Stimulated activated CD4-positive, alpha-beta T cell treated with anti-CD3 and anti-CD28 coated beads, Interleukin-15, amount 100 ng/mL, for 1 hour (primary cell): ENCODE results near the gene ZKSCAN1.

ENCODE experiments used
- DNase-seq, 2 donors: peaks; one replicate each; pipeline ENCODE4 v3.0.0-alpha.2; 2020; ENCODE audit warnings: low read depth in 1 of 2, low spot score in 1 of 2

The ZKSCAN1 gene

DNA sequence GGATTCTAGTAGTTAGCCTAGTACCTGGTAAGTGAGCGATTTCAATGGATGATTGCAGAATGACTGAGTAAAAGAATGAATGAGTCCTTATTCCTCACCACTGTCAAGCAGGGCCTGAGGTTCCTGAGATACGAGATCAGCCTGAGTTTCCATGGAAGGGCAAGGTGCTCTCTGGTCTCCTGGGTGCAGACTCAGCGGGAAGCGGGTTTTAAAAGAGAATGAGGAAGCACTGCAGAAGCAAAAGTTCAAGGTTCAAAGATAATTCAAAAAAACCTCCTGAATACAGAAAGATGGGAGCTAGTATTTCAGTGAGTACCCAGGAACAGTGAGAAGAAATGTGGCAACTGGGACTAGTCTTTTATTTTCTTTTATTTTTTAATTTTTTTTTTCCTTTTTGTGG, 61.8 kb downstream of the ZKSCAN1 start:
- DNase-seq: no peak

DNA sequence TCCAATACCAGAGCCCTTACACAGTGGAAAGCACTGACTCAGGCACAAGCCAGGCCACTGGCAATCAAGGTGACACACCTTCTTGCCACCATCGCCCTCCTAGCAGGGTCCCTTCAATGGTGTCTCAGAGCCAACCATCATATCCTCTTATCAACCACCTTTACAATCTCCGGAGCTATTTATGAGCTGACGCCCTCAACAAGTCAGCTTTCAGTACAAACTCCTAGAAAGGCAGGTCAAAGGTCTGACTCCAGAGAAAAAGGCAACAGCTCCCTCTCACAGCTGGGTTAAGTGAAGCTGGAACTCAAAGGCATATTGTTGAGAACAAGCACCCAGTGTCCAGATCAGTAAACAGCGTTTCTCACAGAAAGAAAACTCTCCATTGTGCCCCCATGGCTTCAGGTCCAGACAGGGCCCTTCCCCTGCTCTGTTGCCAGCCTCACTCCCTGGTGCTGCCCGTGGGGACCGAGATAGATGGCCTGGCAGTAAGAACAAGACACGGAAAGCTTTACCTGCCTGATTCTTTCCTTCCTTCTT, 63.7 kb downstream of the ZKSCAN1 start:
- no peak for DNase-seq

DNA sequence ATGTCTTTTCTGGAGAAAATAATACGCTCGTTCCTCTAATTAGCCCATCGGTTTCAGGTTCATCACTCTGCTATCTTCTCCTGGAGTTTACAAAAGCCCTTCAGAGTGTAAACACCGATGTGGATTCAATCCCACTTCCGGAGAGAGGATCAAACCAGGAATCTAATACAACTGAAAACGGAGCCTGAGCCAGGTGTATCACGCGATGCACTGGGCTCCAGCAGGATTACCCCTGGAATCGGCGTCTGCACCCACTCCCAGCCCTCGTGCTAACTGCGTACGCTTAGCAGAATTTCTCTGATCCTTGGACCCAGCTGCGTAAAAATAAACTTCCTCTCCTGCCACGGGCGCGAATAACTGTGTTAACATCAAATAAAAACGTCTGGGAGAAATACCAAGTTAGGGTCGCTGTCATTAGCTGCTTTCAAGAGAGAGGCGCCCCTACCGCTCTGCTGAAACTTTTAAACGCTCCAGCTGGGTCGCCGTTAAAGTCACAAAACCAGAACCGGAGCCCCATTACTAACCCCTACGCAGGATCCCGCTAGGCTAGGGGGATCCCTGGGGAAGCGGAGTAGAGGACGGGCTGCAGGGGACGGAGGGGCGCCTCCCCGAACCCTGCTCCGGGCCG, 65.6 kb downstream of the ZKSCAN1 start:
- DNase-seq: peak in 1 of 2 donors; percentile 12

DNA sequence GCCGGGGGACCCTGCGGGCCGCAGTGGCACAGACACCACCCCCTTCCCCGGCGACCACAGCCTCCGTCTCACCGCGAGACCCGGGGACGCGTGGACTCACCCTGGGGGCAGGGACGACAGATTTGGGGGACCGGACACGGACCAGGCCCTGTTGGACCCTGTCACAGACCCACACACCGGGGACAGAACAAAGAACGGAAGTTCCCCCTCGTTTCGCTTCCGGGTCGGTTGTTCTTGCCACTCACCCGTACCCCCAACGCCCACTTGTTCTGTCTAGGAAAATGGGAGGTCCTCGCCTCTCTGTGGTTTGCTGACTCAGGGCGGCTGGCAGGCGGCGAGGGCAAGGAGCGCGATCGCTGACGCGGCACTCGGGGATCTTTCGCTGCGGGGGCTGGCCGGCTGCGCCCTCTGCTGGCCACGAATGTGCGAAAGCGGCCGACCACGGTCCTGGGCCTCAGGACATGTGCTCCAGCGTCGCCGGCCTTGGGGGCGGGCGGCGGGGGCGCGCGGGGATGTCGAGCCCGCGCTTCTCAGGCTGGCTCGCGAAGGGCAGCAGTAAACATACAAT, 66.2 kb downstream of the ZKSCAN1 start, which contains the start of gene ZNF3:
TSS of gene ZNF3 (minus strand) at position 189 of the 568 bp plus-strand sequence. CDS start 4,366 bp downstream, outside the sequence.
- DNase-seq: peak; percentile 93 to 94

DNA sequence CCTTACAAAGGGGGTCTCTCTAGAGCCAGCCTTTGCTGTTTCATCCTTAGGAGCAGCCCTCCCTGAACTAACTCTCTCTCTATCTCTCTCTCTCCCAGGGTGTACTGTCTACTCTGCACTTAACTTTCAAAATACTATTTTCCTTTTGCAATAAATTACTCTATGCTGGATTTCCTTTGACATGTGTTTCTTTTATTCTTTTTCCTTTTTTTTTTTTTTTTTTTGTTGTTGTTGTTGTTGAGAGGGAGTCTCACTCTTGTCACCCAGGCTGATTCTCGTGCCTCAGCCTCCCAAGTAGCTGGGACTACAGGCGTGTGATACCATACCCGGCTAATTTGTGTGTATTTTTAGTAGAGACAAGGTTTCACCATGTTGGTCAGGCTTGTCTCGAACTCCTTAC, 67.6 kb downstream of the ZKSCAN1 start:
- no peak for DNase-seq

DNA sequence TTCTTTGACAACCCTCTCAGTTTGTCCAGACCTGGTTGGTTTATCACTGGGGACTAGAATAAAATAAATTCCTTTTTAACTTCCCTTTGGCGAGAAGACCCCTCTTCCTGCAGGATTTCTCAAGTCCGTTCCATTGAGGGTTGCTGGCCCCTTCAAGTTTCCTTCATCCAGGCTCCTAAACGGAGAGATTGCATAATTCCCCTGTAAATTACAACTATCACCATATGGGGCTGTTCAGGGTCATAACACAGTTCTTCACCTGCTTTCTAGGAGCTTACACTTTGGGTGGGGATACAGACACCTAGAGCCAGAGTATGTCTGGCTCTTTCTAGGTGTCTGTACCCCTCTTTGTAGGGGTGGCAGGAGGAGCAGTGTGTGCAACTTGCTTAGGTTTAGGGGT, 70.1 kb downstream of the ZKSCAN1 start:
- no peak for DNase-seq

DNA sequence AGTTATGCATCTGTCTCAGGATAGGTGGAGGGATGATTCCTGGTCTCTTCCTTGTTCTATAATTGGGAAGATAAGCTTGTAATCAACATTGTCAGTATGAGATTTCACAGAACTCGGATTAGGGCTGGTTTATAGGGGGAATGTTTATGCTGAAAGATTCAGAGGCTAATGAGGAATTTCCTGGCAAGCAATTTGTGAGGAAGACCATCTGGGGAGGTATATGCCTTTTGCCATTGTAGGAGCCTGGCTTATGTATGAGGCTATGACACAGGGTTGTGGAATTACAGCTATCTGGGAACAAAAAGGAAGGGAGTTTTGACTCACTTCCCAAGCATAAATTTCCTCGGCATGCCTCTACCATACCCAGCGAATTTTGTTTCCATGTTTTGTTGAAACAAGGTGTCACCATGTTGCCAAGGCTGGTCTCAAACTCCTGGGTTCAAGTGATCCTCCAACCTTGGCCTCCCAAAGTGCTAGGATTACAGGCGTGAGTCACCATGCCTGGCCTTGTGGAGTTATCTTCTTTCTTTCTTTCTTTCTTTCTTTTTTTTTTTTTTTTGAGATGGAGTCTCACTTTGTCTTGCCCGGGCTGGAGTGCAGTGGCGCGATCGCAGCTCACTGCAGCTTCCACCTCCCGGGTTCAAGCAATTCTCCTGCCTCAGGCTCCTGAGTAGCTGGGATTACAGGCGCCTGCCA, 71.8 kb downstream of the ZKSCAN1 start:
- DNase-seq: no peak

DNA sequence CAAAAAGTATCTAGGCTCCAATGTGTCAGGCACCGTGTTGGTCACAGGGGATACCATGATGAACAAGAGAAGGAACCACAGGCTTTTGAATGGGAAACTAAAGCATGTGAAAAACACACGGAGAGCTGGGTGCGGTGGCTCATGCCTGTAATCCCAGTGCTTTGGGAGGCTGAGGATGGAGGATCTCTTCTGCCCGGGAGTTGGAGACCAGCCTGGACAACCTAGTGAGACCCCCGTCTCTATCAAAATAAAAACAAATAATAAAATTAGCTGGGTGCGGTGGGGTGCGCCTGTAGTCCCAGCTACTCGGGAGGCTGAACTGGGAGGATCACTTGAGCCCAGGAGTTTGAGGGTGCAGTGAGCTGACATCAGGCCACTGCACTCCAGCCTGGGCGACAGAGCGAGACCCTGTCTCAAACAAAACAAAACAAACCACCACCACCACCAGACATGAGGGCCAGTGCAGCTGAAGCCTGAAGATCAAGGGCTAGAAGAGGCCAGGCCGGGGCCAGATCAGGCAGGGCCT, 72.8 kb downstream of the ZKSCAN1 start:
- no peak for DNase-seq

DNA sequence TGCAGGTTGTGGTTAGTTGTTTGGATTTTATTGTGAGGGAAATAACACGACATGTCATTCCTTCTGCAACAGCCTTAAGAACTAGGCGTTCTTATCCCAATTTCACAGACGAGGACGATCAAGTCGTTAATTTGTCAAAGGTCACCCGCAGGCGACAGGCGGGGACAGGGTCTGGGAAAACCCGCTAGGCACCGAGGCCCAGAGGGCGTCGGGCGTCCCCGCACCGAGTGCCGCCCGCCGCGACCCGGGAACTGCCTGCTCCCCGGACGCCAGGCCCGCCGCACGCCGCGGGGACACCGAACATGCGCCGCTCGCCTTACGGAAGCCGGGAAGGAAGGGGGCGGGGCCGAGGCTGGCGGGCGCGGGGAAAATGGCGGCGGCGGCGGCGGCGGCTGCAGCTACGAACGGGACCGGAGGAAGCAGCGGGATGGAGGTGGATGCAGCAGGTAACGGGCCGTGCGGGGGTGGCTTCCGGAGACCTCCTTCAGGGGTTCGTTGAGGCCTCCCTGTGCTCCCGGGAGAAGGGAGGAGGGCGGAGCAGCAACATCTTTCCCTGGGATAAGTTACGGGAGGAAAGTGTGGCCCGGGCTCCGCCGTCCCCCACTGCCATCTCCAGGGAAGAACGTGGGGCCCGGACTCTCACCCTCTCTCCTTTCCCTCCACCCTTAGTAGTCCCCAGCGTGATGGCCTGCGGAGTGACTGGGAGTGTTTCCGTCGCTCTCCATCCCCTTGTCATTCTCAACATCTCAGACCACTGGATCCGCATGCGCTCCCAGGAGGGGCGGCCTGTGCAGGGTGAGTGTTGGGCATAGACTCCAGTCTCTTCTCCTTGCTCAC, 73.4 kb downstream of the ZKSCAN1 start, which contains the start of gene COPS6:
TSS of gene COPS6 (plus strand) at position 349 of the 837 bp plus-strand sequence. CDS start at position 371, 22 bp downstream.
- DNase-seq: peak; percentile 76 to 87

DNA sequence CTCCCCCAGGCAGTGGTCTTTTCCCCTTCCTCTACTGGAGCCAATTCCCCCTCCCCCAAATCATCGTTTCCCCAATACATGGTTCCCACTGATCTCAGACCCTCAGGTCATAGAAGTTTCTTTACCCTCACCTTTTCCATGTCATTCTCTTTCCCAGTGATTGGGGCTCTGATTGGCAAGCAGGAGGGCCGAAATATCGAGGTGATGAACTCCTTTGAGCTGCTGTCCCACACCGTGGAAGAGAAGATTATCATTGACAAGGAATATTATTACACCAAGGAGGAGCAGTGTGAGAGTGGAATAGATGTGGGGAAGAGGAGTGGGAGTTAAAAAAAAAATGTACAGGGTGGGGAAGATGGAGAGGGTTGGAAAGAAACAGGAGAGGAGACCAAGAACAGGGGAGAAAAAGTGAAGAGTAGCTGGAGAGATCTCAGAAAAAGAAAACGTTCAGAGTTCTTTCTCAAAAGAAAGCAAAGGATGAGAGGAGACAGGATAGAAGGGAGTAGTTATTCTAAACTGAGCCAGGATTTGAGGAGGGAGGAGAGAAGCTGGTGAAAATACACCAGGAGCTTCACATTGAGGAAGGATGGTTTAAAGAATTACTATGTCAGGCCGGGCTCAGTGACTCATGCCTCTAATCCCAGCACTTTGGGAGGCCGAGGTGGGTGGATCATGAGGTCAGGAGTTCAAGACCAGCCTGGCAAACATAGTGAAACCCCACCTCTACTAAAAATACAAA, 74.2 kb downstream of the ZKSCAN1 start:
- DNase-seq: no peak

DNA sequence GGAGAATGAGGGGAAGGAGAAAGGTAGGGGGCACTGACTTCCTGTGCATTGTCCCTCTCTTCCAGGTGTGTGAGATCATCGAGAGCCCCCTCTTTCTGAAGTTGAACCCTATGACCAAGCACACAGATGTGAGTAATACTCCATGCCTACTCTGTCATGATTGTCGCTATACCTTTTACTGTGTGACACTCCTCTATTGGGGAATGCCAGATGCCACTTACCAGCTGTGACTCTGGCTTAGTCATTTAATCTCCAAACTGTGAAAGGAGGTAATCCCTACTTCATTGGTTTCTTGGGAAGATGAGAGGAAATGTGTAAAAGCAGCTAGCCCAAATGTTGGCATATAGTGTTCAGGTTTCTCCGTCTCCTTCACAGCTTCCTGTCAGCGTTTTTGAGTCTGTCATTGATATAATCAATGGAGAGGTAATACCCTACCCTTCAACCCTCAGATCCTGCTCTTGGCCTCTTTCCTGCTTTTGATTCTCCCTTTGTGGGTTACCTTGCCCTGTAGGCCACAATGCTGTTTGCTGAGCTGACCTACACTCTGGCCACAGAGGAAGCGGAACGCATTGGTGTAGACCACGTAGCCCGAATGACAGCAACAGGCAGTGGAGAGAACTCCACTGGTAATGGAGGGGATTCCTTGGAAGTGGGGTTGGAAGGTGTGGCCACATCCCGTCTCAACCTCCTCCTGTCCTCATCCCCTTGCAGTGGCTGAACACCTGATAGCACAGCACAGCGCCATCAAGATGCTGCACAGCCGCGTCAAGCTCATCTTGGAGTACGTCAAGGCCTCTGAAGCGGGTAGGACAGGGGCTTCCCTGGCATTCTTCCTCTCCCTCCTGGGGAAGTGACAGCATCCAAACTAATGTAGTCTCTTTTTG, 75.4 kb downstream of the ZKSCAN1 start:
- DNase-seq: no peak
